Dermis blood vessel endothelial cell (primary cell): ENCODE measurements around the gene APOC3. TPM values are rescaled to one million over a fixed set of nuclear protein-coding genes. Genes with fewer than 3 reads are reported as not detected.
A peak's percentile ranks its signal among the peaks of the same experiment; 100 is the strongest.
"Not testable (repeated sequence)": the region's sequence is repeated elsewhere in the genome, so short reads cannot be mapped to it uniquely, and the experiment has no call there.

Experiments used
- DNase-seq: peaks from one replicate; pipeline ENCODE4 v3.0.0; 2010
- total RNA-seq: library from RNA; depleted of rRNA; stranded (reverse); fragments of >200 nt; gene quantifications from 2 replicates; pipeline ENCODE4 v1.2.3, GENCODE V29; 2014

Gene APOC3
- not detected in 2 replicates for total RNA-seq

DNA sequence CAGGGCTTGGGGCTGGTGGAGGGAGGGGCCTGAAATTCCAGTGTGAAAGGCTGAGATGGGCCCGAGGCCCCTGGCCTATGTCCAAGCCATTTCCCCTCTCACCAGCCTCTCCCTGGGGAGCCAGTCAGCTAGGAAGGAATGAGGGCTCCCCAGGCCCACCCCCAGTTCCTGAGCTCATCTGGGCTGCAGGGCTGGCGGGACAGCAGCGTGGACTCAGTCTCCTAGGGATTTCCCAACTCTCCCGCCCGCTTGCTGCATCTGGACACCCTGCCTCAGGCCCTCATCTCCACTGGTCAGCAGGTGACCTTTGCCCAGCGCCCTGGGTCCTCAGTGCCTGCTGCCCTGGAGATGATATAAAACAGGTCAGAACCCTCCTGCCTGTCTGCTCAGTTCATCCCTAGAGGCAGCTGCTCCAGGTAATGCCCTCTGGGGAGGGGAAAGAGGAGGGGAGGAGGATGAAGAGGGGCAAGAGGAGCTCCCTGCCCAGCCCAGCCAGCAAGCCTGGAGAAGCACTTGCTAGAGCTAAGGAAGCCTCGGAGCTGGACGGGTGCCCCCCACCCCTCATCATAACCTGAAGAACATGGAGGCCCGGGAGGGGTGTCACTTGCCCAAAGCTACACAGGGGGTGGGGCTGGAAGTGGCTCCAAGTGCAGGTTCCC, at the start of gene APOC3:
Gene APOC3 (plus strand): TSS at position 383 of the 659 bp plus-strand sequence. CDS start 676 bp downstream, outside the sequence.
- DNase-seq = no peak

DNA sequence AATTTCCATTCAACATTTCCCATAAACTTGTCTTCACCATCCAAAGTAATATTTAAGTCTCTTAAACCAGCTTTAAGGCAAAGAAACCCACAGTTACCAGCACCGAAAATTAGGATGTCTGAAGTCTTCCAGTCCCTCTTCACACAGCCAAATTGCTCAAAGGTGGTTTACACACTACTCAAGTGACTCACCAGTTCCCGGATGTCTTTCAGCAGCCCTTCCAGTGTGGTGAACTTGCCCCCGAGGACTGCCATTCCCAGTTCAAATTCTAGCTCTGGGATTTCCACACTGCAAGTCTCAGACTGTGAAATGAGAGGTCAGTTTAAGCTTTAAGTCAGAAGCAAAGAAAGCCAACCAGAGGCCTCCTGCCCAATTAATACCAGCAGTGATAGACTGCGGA, 47.0 kb upstream of the APOC3 start:
- peak; percentile 23 for DNase-seq

DNA sequence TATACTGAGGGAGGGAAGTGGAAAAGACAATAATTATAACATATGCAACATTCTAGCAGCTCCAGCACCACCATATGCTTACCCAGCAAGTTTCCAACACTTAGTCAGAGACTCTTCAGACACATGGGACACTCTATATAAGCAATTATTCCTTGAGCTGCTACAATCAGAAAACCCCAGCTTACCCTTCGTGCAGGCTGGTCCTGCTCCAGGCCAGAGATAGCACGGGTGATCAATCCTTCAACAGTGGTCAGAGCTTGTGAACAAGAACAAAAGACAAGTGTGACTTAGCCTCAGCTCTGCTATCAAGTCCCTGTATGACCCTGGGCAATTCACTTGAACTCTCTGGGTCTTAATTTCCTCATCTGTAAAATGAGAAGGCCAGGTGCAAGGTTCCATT, 43.4 kb upstream of the APOC3 start:
- DNase-seq = no peak

DNA sequence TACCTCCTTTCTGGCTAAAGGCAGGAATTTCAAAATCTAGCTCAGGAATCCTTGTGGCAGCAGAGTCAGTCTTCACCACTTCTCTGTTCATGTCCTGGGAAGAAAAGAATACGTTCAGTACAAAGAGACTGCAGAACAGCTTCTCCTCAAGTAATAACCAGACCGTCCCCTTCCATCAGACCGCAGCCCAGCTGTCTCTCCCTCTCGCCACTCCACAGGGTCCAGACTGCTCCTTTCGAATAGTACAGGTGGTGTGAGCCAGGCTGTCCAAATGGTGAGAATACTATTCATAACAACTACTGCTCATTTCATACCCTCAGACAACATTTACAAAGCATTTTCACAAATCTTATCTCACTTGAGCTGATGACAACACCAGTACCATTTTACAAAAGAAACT, 42.7 kb upstream of the APOC3 start:
- no peak for DNase-seq

DNA sequence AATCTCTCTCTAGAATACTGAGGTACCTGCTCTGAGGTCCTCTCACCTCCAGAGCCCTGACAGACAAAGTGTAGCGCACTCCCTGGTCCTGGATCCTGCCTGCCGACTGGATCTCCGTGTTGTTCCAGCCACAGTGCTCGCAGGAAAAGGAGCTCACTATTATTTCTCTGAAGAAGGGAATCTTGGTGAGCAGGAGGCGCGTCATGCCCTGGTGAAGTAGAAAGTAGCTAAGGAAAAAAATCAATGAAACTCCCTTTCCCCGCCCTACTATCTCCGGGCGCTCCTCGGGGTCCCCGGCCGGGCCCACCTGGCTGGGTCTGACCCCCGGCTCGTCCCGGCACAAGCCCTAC, 42.3 kb upstream of the APOC3 start:
- DNase-seq = peak; percentile 31

DNA sequence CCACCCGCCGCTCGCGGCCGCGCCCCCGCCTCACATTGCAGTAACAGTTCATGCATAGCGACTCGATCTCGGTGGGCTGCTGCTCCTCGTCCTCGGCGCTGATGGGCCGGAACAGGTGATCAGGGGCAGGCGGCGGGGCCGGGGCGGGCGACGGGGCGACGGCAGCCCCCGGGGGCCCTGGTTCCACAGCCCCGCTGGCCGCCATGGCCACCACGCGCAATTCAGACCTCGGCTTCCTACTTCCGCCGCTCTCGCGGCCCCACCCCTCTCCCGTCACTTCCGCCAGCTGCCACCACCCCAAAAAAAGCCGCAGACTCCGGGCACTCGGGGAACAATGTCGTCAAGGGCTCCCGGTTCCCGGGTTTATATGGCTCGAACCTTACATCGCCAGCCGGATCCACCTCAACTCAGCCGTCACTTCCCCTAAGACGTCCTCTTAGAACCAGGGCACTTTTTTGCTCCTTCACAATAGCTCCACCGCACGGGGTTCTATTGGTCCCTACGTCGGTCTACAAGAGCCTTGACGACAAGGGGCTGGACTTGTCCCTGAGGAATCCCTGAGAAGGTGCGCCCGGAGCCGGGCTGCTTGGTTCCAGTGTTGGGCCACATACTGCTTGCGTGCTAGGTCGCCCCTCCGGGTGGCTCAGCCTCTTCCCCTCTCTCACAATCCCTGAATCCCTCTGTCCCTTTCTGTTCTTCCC, 41.8 kb upstream of the APOC3 start, which contains the start of gene ZPR1:
Gene ZPR1 (minus strand): TSS at position 238 of the 701 bp plus-strand sequence. CDS start 33 bp downstream, at position 205.
- peak; percentile 74 for DNase-seq

DNA sequence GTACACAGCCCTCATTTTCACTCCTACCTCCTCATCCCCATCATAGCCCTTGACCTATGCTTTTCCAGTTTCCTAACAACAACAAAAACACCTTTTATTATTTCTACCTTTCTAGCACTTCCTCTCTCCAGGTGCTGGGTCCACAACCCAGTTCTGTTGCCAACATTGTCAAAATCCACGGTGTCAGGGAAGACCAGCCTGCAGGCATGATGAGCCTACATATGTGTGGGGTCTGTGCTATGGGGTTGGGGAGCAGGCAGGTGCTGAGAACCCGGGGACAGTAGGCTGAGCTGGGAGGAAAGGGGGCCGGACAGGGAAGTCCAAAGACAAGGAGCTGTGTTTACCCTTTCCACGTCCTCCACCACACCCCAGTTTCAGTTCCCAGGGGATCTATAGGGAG, 41.2 kb upstream of the APOC3 start:
- no peak for DNase-seq

DNA sequence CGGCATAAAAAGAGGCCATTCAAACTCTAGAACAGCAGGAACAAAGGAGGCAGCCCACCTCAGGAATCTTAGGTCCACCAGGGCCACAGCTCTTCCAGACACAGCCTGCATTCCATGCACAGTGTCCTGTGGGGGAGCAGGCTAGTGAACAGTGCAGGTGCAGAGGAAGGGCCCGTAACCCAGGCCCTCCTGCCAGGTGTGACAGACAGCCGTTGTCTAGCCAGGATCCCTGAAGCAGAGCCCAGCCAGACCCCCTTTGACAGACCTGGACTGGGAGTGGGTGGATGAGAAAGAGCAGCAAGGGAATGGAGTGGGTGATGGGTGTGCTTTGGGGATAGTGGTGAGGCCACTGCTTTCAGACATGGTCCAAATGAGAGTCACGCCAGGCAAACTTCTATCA, 40.7 kb upstream of the APOC3 start:
- DNase-seq = no peak

DNA sequence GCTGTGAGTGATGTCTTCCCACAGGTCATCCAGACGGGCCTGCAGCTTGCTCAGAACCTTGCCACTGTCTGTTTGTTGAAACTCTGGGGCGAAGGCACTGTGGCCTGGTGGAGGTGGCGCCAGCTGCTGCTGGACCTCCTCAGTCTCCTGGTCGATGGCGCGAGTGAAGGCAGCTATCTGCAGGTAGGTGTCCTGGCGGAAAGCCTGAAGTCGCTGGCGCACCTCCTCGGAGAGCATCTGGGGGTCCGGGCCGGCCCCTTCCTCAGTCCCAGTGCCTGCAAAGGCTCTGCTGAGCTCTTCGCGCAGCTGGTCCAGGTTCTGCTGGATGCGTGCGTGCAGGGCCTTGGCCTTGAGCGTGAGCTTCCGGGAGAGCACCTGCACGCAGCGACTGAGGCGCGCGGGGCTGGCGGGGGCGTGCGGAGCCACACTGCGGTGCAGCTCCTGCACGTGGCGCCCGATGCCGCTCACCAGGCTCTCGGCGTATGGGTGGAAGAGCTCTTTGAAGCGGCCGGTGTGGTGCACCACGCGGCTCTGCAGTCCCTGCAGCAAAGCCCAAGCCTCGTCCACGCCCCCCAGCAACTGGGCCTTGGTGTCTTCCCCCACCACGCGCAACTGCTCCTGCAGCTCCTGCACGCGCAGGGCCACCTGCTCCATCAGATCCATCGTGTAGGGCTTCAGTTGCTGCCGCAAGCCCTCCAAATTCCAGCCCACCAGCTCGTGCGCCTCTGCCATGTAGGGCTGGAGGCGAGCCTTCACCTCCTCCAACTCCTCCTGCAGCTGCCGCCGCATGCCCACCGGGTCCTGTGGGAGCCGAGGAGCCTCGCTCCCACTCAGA, 39.3 kb upstream of the APOC3 start:
- no peak for DNase-seq

DNA sequence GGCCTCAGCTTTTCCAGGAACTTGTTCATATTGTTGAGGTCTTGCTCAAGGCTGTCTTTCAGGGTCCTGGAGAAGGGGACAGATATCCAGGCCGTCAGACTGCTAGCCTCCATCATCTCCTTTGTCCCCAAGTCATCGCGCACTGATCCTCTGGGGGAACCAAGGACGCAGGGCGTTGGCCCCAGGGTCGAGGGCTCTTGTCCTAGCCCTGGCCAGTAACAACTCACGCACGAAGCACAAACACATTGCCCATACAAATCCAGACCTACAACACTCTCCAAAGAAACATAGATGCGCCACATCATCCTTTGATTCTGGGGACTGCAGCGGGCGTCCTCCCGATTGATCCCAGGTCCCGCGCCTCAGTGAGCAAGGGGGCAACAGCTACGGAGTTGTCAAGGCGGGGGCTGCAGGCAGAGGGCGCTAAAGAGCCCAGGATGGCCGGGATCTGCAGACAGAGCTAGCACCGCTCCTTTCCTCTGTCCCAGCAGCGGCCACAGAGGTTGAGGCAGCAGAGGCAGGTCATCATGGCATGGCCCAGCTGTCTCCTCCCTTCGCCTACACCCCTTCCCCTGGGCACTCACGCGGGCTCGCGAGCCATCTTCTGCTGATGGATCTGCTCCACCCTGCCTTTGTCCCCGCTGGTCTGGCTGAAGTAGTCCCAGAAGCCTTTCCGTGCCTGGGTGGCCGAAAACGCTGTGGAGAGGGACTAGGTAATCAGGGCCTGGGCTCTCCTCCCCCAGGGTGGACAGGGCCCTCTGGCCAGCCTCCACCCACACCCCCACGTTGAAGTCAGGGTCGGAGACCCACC, 38.5 kb upstream of the APOC3 start:
- DNase-seq = peak; percentile 83

DNA sequence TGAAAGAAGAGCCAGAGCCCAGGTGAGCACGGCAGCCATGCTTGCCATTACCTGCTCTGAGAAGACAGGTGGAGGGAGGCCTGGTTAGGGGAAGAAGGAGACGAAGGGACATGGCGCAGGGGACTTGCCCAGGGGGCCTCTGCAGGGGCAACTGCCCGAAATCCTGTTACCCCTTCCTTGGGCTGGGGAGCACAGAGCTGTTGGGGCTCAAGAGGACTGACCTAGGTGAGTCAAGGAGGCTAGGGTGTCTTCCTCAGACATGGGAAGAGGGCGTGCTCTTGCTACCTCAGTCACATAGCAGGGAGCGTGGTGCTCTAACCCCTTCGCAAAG, 37.9 kb upstream of the APOC3 start, which contains the start of gene APOA5:
Gene APOA5 (minus strand): TSS at position 67 of the 331 bp plus-strand sequence. CDS start 19 bp downstream, at position 48.
- no peak for DNase-seq

DNA sequence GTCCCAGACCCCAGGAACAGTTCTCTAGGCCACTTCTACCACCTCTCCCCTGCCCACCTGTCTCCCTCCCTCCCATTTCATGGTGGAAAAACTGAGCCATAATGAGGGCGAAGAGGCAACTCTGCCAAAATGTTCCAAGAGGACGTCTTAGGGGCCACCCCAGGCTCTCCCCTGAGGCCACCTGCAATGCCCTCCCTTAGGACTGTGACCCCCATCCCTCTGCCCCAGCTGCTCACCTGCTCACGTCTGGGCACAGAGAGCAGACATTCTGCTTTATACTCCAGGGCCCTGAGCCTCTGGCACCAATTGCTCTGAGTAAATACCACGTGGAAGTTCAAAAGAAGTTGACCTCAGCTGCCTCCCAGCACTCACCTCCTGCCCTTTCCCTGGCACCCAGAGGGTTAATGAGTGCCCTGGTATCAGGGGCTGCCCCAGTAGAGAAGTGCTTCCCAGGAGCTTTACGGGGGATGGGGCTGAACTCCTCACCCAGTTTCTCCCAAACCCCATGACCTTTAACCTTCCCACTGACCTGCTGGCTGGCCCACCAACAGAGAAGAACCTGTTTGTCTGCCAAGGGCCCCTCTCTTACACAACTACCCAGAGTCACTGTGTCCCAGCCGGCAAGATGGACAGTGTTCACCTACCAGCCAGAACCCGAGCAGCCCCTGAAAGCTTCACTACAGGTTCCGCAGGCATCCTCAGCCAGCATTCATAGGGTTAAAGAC, 37.4 kb upstream of the APOC3 start:
- DNase-seq = no peak

DNA sequence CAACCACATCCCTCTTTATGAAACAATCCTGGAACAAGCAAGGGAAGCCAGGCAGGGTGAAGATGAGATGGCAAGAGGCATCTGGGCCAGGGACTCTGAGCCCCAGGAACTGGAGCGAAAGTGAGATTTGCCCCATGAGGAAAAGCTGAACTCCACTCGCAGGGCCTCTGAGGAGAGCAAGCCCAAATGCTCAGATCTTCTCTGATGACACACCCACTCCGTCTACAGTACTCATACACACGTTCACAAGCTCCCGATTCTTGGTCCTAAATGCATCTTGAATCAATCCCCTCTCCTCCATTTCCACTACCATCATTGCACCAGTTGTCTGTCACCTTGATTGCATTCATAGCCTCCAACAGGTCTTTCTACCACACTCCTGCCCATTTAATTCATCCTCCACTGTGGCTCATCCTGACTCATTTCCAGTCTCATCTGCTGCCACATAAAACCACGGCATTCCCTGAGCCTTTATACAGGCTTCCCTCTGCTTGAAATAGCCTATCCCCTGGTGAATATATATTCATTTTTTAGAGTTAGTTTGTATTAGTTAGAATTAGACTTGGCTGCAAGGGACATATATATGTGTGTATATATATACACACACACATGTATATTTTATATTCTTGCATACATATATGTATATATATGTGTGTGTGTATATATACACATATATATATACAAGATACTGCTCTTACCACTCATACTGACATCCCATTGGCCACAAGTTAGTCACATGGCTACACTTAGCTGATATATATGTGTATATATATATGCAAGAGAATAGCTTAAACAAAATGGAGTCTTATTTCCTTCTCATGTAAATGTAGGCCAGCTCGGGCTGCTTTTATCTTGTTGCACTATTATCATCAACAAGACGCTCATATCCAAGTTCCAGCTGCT, 36.6 kb upstream of the APOC3 start:
- no peak for DNase-seq

DNA sequence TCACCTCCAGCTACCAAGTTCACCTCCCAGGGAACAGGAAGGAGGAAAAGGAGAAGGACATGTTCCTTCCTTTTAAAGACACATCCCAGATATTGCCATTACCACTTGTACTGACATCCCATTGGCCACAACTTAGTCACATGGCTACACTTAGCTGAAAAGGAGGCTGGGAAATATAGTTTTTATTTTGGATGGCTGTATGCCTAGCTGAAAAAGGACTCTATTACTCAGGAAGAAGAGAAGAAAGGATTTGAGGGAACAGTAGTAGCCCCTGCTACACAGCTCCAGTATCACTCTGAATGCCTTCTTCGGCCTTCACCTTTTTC, 36.0 kb upstream of the APOC3 start:
- DNase-seq = no peak

DNA sequence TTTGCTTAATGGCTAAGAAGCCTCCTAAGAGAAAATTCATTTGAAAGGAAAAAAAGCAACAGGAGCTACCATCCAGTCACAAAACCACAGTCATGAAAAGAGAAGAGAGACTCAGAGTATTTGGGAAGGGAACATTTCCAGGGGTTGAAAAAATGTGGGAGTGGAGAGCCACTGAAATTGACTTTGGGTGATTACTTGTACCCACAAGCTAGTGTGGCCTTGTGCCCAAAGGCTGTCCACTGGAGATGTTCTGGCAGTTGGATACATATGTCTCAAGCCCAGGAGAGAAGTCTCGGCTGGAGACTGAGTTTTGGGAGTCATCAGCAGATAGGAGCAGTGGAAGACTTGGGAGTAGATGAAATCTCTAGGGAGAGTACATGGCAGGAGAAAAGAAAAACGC, 34.9 kb upstream of the APOC3 start:
- no peak for DNase-seq

DNA sequence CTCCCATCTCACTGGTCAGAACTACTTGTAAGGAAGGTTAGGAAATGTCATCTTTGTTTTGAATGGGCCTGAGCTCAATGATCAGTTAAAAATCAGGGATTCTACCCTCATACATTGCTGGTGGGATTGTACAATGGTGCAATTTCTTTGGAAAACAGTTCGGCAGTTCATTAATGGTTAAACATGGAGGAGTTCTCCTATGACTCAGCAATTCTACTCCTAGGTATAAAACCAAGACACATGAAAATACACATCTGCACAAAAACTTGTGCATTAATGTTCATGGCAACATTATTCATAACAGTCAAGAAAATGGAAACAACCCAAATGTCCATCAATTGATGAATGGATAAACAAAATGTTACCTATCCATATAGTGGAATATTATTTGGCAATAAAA, 33.2 kb upstream of the APOC3 start:
- DNase-seq = no peak

DNA sequence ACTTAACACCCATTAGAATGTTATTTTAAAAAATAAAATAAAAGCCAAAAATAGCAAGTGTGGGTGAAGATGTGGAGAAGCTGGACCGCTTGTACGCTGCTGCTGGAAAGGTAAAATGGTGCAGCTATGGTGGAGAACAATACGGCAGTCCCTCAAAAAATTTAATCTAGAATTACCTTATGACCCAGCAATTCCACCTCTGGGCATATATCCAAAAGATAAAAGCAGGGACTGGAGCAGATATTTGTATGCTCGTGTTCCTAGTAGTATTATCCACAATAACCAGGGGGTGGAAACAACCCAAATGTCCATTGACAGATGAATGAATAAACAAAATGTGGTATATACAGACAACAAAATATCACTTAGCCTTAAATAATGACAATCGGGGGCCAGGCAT, 31.9 kb upstream of the APOC3 start:
- DNase-seq = no peak

DNA sequence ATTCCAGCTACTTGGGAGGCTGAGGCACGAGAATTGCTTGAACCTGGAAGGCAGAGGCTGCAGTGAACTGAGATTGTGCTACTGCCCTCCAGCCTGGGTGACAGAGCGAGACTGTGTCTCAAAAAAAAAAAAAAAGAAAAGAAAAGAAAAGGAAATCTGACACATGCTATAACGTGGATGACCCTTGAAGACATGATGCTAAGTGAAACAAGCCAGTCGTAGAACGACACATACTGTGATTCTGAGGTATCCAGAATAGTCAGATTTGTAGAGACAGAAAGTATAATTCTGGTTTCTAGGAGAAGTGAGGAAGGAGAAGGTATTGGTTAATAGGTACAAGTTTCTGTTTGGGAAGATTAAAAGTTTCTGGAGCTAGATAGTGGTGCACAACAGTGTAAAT, 31.3 kb upstream of the APOC3 start:
- no peak for DNase-seq

DNA sequence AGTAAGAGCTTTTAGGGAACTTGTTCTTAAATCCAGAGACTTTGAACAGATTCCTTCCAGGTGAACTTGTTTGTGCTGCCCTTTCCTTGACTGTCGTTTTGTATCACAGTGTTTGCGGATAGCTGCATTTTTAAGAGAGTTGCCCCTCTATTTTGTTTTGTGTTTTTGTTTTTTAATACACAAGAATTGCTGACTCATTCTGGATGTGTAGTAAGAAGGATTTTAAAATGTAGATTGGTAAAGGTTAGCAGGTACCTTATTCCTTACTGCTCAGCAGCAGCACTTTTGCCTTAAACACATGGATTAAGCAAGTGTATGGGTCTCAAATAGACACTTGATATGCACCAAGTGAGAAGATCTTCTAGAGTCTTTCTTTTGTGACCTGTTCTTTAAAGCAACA, 29.1 kb upstream of the APOC3 start:
- DNase-seq = no peak

DNA sequence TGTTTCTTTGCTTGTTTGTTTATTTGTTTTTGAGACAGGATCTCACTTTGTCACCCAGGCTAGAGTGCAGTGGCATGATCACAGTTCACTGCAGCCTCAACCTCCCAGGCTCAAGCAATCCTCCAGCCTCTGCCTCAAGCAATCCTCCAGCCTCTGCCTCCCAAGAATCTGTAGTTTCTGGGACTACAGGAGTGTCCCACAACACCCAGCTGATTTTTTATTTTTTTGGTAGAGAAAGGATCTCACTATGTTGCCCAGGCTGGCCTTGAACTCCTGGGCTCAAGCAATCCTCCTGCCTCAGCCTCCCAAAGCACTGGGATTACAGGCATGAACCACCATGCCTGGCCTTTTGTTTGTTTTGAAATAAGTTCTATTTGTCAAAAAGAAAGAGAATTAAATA, 28.0 kb upstream of the APOC3 start:
- not testable (repeated sequence) for DNase-seq

DNA sequence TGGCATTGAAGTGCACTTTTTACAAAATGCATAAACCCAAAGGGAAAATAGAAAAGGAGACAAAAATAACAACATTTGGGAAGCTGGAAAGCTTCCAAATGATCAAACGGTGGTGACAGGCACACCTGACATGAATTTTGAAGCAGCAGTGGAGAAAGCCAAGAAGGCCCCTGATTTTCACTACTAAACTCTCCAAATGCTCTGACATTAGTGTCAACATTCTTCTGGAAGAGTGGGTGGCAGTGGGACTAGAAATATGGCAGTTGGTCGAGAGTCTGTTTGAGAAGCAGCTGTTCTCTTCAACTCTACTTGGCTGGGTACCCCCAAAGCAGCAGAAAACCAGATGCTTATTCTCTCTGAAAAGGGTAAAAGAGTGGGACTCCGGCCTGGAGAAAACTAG, 25.7 kb upstream of the APOC3 start:
- no peak for DNase-seq
